Erythroblast (primary cell): ENCODE measurements around the gene ELOVL2.
"Not testable (repeated sequence)": the region's sequence is repeated elsewhere in the genome, so short reads cannot be mapped to it uniquely, and the experiment has no call there.

ENCODE experiments used
- DNase-seq, 2 experiments: peaks; one replicate each; lab custom pipeline; 2025; lab: John Stamatoyannopoulos, UW
- GATA1 ChIP-seq: IDR thresholded peaks from 2 replicates; pipeline ENCODE4 v1.6.1; 2011; ENCODE audit warnings: low read depth, mild to moderate bottlenecking, control low read depth, low read length, moderate library complexity
- POLR2A ChIP-seq: IDR thresholded peaks from 2 replicates; pipeline ENCODE4 v1.6.1; 2011; ENCODE audit warnings: mild to moderate bottlenecking, low read length

ELOVL2 gene

DNA sequence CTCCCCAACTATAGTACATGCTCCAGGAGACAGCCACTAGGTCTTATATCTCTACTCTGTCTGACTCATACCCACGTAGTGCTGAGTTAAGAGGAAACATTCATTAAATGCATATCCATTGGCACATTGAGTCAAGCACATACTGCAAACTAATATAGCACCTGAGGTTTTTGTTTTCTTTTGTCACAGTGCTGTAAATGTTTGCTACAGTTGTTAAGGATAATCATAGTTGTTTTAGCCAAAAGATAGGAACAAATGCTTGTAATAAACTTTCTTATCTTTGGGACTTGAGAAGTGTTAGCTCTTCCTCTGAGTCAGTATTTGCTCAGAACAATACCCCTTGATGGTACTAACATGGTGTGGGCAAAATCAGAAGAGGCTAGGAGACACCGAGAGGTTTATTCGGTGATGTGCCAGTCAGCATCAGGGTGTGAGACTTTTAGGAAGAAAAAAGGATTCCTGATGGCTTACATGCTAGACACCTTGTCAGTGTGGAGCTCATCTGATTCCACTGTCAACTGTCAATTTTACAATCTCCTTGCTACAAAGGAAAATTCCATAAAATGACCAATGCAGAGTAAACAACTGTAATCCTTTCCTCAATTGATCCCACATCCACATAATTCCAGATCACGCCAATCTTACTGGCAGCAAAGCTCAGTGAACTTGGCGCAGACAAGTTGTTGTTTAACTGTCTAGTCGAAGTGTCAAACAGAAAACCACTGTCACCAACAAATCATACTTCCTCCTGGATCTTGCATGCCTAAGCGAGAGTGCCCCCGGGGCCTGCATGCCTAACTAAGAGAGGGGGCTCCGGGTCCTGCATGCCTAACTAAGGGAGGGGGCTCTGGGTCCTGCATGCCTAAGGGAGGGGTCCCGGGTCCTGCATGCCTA lies 36.1 kb downstream of the ELOVL2 start:
- no peak for DNase-seq
- TF ChIP-seq GATA1, result no peak
- no peak for TF ChIP-seq POLR2A

DNA sequence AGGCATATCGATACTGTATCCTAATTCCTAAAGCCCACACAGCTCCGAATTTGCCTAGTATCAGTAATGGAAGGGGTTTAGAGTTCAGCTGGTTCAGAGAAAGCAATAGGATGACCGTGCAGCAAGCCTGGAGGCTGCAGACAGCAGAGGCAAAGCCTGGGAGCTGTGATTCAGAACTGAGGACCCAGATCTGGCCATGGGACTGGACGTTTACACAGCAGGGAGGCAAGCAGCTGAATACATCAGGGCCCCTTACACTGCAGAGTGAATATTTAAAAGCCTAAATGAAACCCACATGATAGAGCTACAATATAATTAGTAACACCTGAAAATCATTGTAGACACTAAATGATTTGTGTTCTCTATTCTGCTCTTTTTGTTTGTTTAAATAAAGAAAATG lies 38.0 kb downstream of the ELOVL2 start:
- no peak for TF ChIP-seq GATA1
- TF ChIP-seq POLR2A, result no peak
- DNase-seq, result no peak

DNA sequence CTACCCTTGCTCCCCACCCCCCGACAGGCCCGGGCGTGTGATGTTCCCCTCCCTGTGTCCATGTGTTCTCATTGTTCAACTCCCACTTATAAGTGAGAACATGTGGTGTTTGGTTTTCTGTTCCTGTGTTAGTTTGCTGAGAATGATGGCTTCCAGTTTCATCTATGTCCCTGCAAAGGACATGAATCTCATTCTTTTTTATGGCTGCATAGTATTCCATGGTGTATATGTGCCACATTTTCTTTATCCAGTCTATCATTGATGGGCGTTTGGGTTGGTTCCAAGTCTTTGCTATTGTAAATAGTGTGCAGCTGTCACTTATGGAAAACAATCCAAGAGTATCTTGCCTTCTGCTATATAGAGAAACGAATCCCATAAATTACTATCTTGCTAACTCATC lies 40.8 kb downstream of the ELOVL2 start:
- DNase-seq, result not testable (repeated sequence)

- DNase-seq, result no peak
- TF ChIP-seq GATA1 (no peak), POLR2A (no peak)
These were observed 41.9 kb downstream of the ELOVL2 start for GRCh38 chr6:11002176-11002575.

DNA sequence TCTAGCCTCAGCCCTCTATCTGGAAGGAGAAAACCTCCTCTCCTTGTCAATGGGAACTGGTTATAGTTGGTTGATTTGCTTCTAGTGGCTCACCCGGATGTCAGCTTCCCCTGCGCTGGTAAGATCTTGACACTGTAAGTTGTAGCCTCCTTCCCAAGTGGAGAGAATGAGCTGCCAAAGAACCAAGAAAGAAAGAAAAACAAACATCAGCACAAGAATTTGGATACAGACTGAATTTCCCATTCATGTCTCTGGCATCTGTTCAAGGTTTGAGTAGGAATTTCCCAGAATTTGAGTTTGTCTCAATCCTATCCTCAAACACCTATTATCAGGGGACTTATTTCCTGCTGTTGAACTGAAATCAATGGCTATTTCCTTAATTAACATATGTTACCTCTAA lies 44.1 kb downstream of the ELOVL2 start:
- no peak for DNase-seq
- no peak for TF ChIP-seq POLR2A
- TF ChIP-seq GATA1, result no peak

DNA sequence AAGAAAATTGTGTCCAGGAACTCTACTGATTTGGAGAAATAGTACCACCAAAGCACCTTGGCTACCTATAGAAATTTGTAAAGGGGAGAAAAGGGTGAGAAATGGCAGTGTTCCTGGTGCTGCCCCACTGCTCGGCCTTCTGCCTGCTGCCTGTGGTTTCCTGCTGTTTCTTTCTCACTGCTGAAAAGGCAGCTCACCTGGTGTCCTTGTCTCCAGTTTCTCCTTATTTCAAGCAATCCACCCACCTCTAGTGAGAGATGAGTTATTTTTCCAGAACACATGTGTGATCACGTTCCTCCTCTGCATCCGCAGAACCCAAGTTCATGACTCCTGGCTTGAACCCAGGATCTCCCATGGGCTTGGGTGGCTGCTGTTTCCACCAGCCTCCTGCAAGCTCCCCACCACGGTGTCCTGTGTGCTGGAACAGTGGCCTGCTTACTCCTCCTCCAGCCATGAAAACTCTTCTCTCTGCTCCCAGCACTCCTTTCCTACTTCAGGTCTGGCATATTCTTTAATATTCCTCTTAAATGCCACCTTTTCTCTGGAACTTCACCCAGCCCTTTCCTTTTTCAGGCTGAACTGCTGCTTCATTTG lies 48.9 kb downstream of the ELOVL2 start:
- TF ChIP-seq GATA1 (no peak), POLR2A (no peak)
- no peak for DNase-seq

DNA sequence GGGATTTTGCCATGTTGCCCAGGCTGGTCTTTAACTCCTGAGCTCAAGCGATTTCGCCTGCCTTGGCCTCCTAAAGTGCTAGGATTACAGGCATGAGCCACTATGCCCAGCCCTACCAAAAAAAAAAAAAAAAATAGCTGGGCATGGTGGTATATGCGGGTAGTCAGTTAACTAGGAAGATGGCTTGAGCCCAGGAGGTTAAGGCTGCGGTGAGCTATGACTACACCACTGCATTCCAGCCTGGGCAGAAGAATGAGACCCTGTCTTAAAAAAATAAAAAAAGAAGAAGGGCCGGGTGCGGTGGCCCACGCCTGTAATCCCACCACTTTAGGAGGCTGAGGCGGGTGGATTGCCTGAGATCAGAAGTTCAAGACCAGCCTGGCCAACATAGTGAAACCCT lies 50.2 kb downstream of the ELOVL2 start:
- TF ChIP-seq GATA1 (no peak), POLR2A (no peak)
- no peak for DNase-seq

DNA sequence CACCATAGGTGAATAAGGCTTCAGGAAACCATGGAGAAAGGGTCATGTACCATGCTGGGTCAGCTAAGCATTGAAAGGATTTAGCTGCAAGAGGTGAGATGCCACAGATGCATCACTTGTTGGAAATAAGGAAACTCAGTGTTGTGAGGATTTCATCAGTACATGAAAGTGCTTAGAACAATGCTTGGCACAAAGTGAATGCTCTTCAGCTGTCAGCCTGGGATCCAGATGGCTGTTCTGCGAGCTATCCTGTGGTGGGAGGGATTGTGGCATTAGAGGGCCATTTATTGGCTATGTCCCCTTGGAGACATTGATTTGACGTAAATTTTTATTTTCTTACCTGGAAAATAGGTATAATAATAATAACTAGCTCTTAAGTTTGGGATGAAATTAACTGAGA lies 53.0 kb downstream of the ELOVL2 start:
- TF ChIP-seq POLR2A (no peak), GATA1 (no peak)
- DNase-seq, result no peak

- DNase-seq, result no peak
- TF ChIP-seq POLR2A, result no peak
- TF ChIP-seq GATA1, result no peak
These were observed 54.5 kb downstream of the ELOVL2 start for GRCh38 chr6:10989587-10989986.

GRCh38 chr6:10984959-10985358 lies 59.1 kb downstream of the ELOVL2 start:
- not testable (repeated sequence) for DNase-seq

GRCh38 chr6:10981409-10981808 lies 62.7 kb downstream of the ELOVL2 start:
- no peak for DNase-seq
- TF ChIP-seq POLR2A (no peak), GATA1 (no peak)

DNA sequence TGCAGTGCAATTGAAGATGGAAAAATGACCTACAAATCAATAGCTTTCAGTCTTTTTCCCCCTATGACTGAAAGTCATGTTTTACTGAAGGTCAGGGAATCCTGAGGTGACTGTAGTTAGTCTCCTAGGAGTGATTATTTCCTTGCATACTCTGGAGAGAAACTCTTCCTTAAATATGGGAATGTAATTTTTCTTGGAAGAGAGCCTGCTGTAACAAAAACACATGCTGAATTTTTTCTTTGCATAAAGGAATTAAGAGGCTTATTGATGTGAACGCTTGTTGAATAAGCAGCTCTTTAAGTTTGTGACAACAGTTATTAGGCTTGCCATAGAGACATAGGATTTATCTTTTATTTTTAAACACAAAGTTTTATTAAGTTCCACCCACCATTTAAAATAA lies 64.5 kb downstream of the ELOVL2 start:
- no peak for TF ChIP-seq GATA1
- TF ChIP-seq POLR2A, result no peak

DNA sequence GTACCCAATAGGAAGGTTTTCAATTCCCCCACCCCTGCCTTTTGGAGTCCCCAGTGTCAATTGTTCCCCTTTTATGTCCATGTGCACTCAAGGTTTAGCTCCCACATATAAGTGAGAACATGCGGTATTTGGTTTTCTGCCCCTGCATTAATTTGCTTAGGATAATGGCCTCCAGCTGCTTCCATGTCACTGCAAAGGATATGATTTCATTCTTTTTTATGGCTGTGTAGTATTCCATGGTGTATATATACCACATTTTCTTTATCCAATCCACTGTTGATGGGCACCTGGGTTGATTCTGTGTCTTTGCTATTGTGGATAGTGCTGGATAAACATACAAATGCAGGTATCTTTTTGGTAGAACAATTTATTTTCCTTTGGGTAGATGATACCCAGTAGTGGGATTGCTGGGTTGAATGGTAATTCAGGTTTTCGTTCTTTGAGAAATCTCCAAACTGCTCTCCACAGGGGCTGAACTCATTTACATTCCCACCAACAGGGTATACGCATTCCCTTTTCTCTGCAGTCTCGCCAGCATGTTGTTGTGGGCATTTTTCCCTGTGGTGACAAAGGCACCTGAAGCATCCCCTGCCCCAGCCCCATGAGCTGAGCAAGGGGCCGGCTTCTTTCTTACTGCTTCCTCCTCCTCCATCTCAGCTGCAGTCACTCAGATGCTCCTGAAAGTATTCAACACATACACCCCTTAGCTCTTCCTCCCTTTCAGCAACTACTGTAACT lies 66.7 kb downstream of the ELOVL2 start:
- no peak for DNase-seq
- TF ChIP-seq GATA1, result no peak
- TF ChIP-seq POLR2A, result no peak

More for the DNA sequence above, 64.5 kb downstream of the ELOVL2 start:
- no peak for DNase-seq

DNA sequence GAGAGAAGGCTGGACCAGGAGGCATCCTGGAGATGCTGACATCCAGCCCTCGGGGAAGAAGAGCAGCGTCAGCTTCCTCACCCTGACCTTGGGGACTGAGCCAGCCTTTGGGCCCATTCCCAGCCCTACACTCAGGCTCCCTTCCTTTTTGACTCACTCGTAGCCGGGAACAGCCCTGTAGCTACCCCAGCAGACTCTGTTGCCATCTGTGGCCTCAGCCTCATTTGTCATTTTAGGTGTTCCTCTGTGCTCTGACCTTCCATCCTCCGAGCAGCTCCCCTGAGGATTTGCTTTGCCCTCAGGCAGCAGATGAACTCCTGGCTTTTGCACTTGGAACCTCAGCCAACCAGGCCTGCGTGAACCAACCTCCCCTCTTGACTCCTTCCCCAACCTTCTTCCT lies 67.5 kb downstream of the ELOVL2 start:
- no peak for TF ChIP-seq POLR2A
- no peak for TF ChIP-seq GATA1
- no peak for DNase-seq
